ENCODE data around the gene TCF7L2. TPM values are rescaled to one million over a fixed set of nuclear protein-coding genes. Genes with fewer than 3 reads are reported as not detected.

TCF7L2 gene
- total and polyA plus RNA-seq, 9 donors: 21.1 to 41.7 (median 34.5) TPM

- no peak for TF ChIP-seq EP300 (IDR thresholded peaks at IDR 0.05)
- no peak for TF ChIP-seq POLR2A (IDR thresholded peaks at IDR 0.05)
- TF ChIP-seq CTCF (IDR thresholded peaks at IDR 0.05): no peak
- Histone ChIP-seq H3K36me3 (no peaks in the 10 kb centered on the region), H3K4me3 (no peak overlapping the region), H3K9me3 (no peaks in the 10 kb centered on the region), H3K27me3 (no peaks in the 10 kb centered on the region), H3K27ac (peak overlapping the region in 1 of 2 donors; percentile 38), H3K4me1 (ENCODE audit: insufficient read depth) (peaks cover 48% of the 10 kb centered on the region)
- intact Hi-C loops (cut with DNase I): loop anchor here in 1 of 4 donors (10.0 kb wide), 1 partner anchor 103 kb away; the partner anchor contains the start of gene TCF7L2
- DNase-seq: no peak
- WGBS, 3 donors: 61 to 70% (median 63%) methylated on average over 6 of the region's 6 CpGs
These were observed 108.0 kb downstream of the TCF7L2 start for GRCh38 chr10:113057948-113058522.

- H3K27ac ChIP-seq: peak overlapping the region in 1 of 2 donors; percentile 38
- peak overlapping the region; percentile 6 for H3K4me3 ChIP-seq
- intact Hi-C loops (cut with DNase I): loop anchor here in 1 of 4 donors (10.0 kb wide), 1 partner anchor 104 kb away; the partner anchor contains the start of gene TCF7L2
- H3K9me3 ChIP-seq: no peaks in the 10 kb centered on the region
- 10 to 16% (median 10%) methylated on average over 19 of the region's 19 CpGs for WGBS, 3 donors
- DNase-seq: no peak
- no peak for TF ChIP-seq CTCF (IDR thresholded peaks at IDR 0.05)
- no peak for TF ChIP-seq POLR2A (IDR thresholded peaks at IDR 0.05)
- no peak for TF ChIP-seq EP300 (IDR thresholded peaks at IDR 0.05)
- H3K36me3 ChIP-seq: no peaks in the 10 kb centered on the region
- H3K4me1 ChIP-seq (ENCODE audit: insufficient read depth): peaks cover 45% of the 10 kb centered on the region
- no peaks in the 10 kb centered on the region for H3K27me3 ChIP-seq
These were observed 108.7 kb downstream of the TCF7L2 start for GRCh38 chr10:113058523-113059370.

- peak; percentile 59 to 69 (median 66) for DNase-seq
- Histone ChIP-seq H3K4me1 (ENCODE audit: insufficient read depth) (peaks cover 47% of the 10 kb centered on the region), H3K4me3 (peak overlapping the region; percentile 6), H3K36me3 (no peaks in the 10 kb centered on the region), H3K9me3 (no peaks in the 10 kb centered on the region), H3K27me3 (no peaks in the 10 kb centered on the region), H3K27ac (peak overlapping the region in 1 of 2 donors; percentile 47)
- intact Hi-C loops (cut with DNase I): loop anchor here in 1 of 4 donors (10.0 kb wide), 1 partner anchor 105 kb away; the partner anchor contains the start of gene TCF7L2
- WGBS, 3 donors: 0 to 9% (median 6%) methylated on average over 8 of the region's 8 CpGs
- TF ChIP-seq EP300 (IDR thresholded peaks at IDR 0.05): no peak
- no peak for TF ChIP-seq CTCF (IDR thresholded peaks at IDR 0.05)
- no peak for TF ChIP-seq POLR2A (IDR thresholded peaks at IDR 0.05)
These were observed 109.3 kb downstream of the TCF7L2 start for GRCh38 chr10:113059371-113059780.

GRCh38 chr10:113060201-113061053 is 110.4 kb downstream of the TCF7L2 start:
- no peak overlapping the region for H3K4me3 ChIP-seq
- H3K27me3 ChIP-seq: no peaks in the 10 kb centered on the region
- H3K4me1 ChIP-seq (ENCODE audit: insufficient read depth): peaks cover 52% of the 10 kb centered on the region
- no peaks in the 10 kb centered on the region for H3K36me3 ChIP-seq
- peak overlapping the region; percentile 22 to 53 for H3K27ac ChIP-seq
- DNase-seq: no peak
- 27 to 35% (median 33%) methylated on average over 15 of the region's 15 CpGs for WGBS, 3 donors
- intact Hi-C loops (cut with DNase I): no loop called here
- no peak for TF ChIP-seq POLR2A (IDR thresholded peaks at IDR 0.05)
- TF ChIP-seq CTCF (IDR thresholded peaks at IDR 0.05): no peak
- TF ChIP-seq EP300 (IDR thresholded peaks at IDR 0.05): no peak
- no peaks in the 10 kb centered on the region for H3K9me3 ChIP-seq

All from ovary (tissue), 9 donors.